Endometrial microvascular endothelial cells (primary cell): ENCODE results near the gene OR4K2. TPM values are rescaled to one million over a fixed set of nuclear protein-coding genes. Genes with fewer than 3 reads are reported as not detected.

Experiments used
- in situ Hi-C: cut with HindIII; loops from 2 replicates; pipeline ENCODE4 v1.10.0; 2017; ENCODE audit warnings: low sequenced_read_pairs, low pct_unique_long_range_greater_than_20kb; ENCODE audit errors: inconsistent ontology term
- total RNA-seq: library from RNA; depleted of rRNA; stranded (reverse); fragments of >200 nt; gene quantifications from one replicate; pipeline ENCODE4 v1.2.3, GENCODE V29; 2015; ENCODE audit errors: inconsistent ontology term

The OR4K2 gene
- total RNA-seq, 1 donor from 2014 or later: not detected

- in situ Hi-C loops: no loop called here
These were observed 55.7 kb downstream of the OR4K2 start, which contains the start of gene OR4K1 for GRCh38 chr14:19930617-19931016. OR4K1 (plus strand) TSS chr14:19930917; CDS start chr14:19935667, 4,750 bp downstream.

Other genes with a start within 250 kb of the OR4K2 start
- gene OR11H2, start 161.3 kb upstream of the OR4K2 start, total RNA-seq: not detected
- gene OR4Q3, start 131.6 kb upstream of the OR4K2 start, total RNA-seq: not detected
- gene OR4M1, start 101.6 kb upstream of the OR4K2 start, total RNA-seq: not detected
- not detected for gene OR4N2, start 71.4 kb upstream of the OR4K2 start, total RNA-seq
- gene OR4K5, start 45.5 kb downstream of the OR4K2 start, total RNA-seq: not detected
- gene OR4K1, start 55.8 kb downstream of the OR4K2 start, total RNA-seq: not detected
- not detected for gene OR4K15, start 100.4 kb downstream of the OR4K2 start, total RNA-seq
- gene OR4Q2, start 127.0 kb downstream of the OR4K2 start, total RNA-seq: not detected
- gene OR4K14, start 144.2 kb downstream of the OR4K2 start, total RNA-seq: not detected
- gene OR4K13, start 160.9 kb downstream of the OR4K2 start, total RNA-seq: not detected
- gene OR4L1, start 184.9 kb downstream of the OR4K2 start, total RNA-seq: not detected
- not detected for gene OR4K17, start 235.6 kb downstream of the OR4K2 start, total RNA-seq